GM12892 (cell line): ENCODE results near the gene HS3ST5.

Source experiments
- POLR2A ChIP-seq: IDR thresholded peaks from 2 replicates; pipeline ENCODE4 v1.6.1; 2011; ENCODE audit warnings: low read depth, low read length, control low read depth
- POLR2AphosphoS5 ChIP-seq: IDR thresholded peaks from 2 replicates; pipeline ENCODE4 v1.6.1; 2011; ENCODE audit warnings: low read depth, low read length, control low read depth
- TAF1 ChIP-seq: IDR thresholded peaks from 2 replicates; pipeline ENCODE4 v1.6.1; 2011; ENCODE audit warnings: low read depth, mild to moderate bottlenecking, control low read depth, low read length, borderline replicate concordance

DNA sequence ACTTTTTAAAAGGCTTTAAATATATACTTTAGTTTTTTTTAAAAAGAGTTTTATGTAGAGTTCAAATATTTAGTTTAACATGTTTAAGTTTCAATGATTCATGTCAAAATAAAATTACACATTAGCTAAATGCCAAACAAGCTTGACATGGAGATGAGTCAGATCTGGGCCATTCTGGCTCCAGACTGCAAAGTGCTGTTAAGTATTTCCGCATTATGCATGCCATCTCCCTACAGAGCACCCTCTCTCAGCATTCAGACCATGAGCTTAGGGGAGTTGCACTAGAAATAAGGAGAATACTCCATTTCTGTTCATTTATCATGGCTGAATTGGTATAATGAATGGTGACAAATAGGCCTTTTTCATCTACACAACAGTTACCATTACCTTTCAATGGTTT lies 21.5 kb upstream of the HS3ST5 start:
- no peak for TF ChIP-seq POLR2AphosphoS5
- TF ChIP-seq POLR2A: no peak
- TF ChIP-seq TAF1: no peak
